Vagina (tissue), 2 donors: Measurements from ENCODE around the gene PITRM1. TPM values are rescaled to one million over a fixed set of nuclear protein-coding genes. Genes with fewer than 3 reads are reported as not detected.

Experiments
- DNase-seq, 2 donors: peaks; one replicate each; pipeline ENCODE4 v3.0.0-alpha.2; 2017; ENCODE audit errors: extremely low spot score in 2 of 2
- H3K27ac ChIP-seq: fragments of 200-600 bp; sonication (generic); one replicate; pipeline ENCODE4 v1.5.1; 2019
- H3K27me3 ChIP-seq: fragments of 200-600 bp; sonication (generic); one replicate; pipeline ENCODE4 v1.5.1; 2019
- H3K36me3 ChIP-seq, 2 donors: fragments of 200-600 bp; sonication (generic); one replicate each; pipeline ENCODE4 v1.5.1; 2017 to 2019
- H3K4me1 ChIP-seq: fragments of 200-600 bp; sonication (generic); one replicate; pipeline ENCODE4 v1.5.1; 2019
- H3K4me3 ChIP-seq, 2 donors: fragments of 200-600 bp; sonication (generic); 1 replicate in 1 of 2; 2 replicates in 1 of 2; pipeline ENCODE4 v1.5.1; 2016 to 2019
- H3K9me3 ChIP-seq: fragments of 200-600 bp; sonication (generic); one replicate; pipeline ENCODE4 v1.5.1; 2019
- POLR2A ChIP-seq, 2 donors: fragments of 450-650 bp; IDR thresholded peaks; one replicate each; pipeline ENCODE4 v1.6.1; 2017; ENCODE audit warnings: antibody characterized with exemption in 2 of 2, mild to moderate bottlenecking in 2 of 2, moderate library complexity in 2 of 2
- POLR2AphosphoS5 ChIP-seq, 2 donors: sonication (generic); formaldehyde crosslinking; IDR thresholded peaks; one replicate each; pipeline ENCODE4 v1.9.0; 2017; ENCODE audit warnings: antibody characterized with exemption in 2 of 2, mild to moderate bottlenecking in 2 of 2, low read depth in 1 of 2; ENCODE audit not compliant: insufficient read depth in 1 of 2
- intact Hi-C: fragments of 100-400 bp; cut with DNase I; formaldehyde crosslinking; loops from one replicate; pipeline ENCODE4 v1.15.1; 2023
- total RNA-seq: library from RNA; depleted of rRNA; stranded (reverse); fragments of >200 nt; gene quantifications from one replicate; pipeline ENCODE4 v1.2.3, GENCODE V29; 2016
- TF ChIP-seq, protein P1 (sequence below), 3 experiments: fragments of 450-650 bp in 2 of 3; fragments of 200-600 bp in 1 of 3; sonication (generic) in 1 of 3; IDR thresholded peaks; one replicate each; pipeline ENCODE4 v1.5.1; 2017 to 2019; ENCODE audit warnings: antibody characterized with exemption in 3 of 3, mild to moderate bottlenecking in 2 of 3, moderate library complexity in 2 of 3

PITRM1 gene
- total RNA-seq, 1 donor from 2014 or later, result 58.9 TPM

DNA sequence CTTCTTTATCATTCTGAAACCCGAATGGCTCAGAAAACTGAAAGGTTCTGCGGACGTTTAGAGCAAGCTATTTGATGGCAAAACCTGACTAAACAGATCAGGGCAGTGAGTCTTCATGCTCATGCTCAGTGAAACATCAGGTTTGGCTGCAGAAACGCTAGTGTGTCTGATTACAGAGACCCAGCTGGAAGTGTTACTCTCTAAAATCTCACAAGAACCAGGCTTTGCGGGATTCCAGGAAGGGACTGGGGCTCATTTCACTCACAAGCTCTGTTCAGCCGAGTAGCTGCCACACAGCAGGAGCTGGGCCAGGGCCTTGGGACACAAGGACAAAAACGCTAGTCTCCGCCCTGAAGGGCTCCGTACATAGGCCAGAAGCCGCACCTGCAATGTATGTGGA, 2.9 kb downstream of the PITRM1 start:
- peaks cover 0 to 55% of the 10 kb centered on the region in 2 donors for H3K36me3 ChIP-seq
- no peak for DNase-seq

DNA sequence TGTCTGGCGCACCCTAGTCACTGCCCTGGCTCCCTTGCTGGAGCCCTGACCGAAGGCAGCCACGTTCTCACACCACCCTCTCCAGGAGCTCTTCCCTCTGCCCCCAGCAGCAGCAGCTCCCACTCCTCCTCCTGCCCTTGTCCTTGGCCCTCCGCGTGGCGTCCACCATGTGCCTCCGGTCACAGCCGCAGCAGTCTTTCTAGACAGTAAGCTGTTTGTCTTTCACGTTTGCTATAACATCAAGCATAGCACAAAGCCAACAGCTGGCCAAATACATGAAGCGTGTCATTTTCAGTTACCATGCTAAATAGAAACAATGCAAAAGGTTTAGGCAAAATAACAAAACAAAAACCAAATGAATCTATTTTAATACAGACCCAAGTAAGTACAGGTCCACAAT, 3.3 kb downstream of the PITRM1 start:
- Histone ChIP-seq H3K36me3 (peaks cover 0 to 59% of the 10 kb centered on the region in 2 donors), H3K4me3 (no peak overlapping the region), H3K27ac (no peak overlapping the region), H3K4me1 (peaks cover 15% of the 10 kb centered on the region), H3K27me3 (no peaks in the 10 kb centered on the region), H3K9me3 (no peaks in the 10 kb centered on the region)
- DNase-seq, result no peak
- no peak for TF ChIP-seq POLR2A (IDR thresholded peaks at IDR 0.05)
- no peak for TF ChIP-seq POLR2AphosphoS5 (IDR thresholded peaks at IDR 0.05; ENCODE audit: insufficient read depth in 1 of 2, low read depth in 1 of 2)
- TF ChIP-seq, protein P1, sequence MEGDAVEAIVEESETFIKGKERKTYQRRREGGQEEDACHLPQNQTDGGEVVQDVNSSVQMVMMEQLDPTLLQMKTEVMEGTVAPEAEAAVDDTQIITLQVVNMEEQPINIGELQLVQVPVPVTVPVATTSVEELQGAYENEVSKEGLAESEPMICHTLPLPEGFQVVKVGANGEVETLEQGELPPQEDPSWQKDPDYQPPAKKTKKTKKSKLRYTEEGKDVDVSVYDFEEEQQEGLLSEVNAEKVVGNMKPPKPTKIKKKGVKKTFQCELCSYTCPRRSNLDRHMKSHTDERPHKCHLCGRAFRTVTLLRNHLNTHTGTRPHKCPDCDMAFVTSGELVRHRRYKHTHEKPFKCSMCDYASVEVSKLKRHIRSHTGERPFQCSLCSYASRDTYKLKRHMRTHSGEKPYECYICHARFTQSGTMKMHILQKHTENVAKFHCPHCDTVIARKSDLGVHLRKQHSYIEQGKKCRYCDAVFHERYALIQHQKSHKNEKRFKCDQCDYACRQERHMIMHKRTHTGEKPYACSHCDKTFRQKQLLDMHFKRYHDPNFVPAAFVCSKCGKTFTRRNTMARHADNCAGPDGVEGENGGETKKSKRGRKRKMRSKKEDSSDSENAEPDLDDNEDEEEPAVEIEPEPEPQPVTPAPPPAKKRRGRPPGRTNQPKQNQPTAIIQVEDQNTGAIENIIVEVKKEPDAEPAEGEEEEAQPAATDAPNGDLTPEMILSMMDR (IDR thresholded peaks at IDR 0.05), result no peak
- intact Hi-C loops, result no loop called here

More for the DNA sequence above, 2.9 kb downstream of the PITRM1 start:
- Histone ChIP-seq H3K9me3 (no peaks in the 10 kb centered on the region), H3K4me3 (no peak overlapping the region), H3K4me1 (peaks cover 15% of the 10 kb centered on the region), H3K27me3 (no peaks in the 10 kb centered on the region), H3K27ac (no peak overlapping the region)
- intact Hi-C loops, result no loop called here
- no peak for TF ChIP-seq POLR2AphosphoS5 (IDR thresholded peaks at IDR 0.05; ENCODE audit: insufficient read depth in 1 of 2, low read depth in 1 of 2)
- no peak for TF ChIP-seq POLR2A (IDR thresholded peaks at IDR 0.05)
- TF ChIP-seq, protein P1 (IDR thresholded peaks at IDR 0.05), result no peak

DNA sequence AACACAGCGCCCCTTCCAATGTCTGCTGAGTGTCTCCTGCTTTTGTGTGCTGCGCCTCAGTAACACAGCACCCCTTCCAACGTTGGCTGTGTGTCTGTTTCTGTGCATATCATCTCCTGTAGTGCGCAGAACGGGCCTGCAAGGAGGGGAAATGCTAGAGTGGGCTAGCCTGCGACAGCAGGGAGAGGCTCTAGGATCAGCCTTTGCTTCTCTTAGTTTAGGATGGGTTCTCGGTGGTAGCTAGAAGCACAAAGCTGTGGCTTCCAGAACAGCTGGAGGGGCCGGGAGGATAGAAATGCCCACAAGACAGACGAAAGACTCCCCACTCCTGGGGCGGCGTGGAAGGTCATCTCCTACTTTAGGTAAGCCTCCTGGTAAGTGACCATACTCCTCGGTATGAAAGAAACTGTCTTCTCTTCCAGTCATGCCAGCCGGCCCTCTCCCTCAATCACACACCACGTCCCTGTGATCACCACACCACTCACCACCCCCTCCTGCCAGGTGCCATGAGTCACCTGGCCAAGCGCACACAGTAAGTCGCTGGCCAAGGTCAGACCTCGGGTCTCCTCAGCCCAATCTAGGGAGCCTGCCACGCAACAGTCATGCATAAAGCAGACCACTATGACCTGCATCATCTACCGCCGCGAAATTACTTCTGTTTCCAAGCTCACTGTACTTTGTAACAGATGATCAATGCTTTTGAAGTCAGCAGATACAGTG, 4.8 kb downstream of the PITRM1 start:
- H3K9me3 ChIP-seq, result no peaks in the 10 kb centered on the region
- H3K36me3 ChIP-seq, result peaks cover 2 to 74% of the 10 kb centered on the region in 2 donors
- intact Hi-C loops, result no loop called here
- peaks cover 15% of the 10 kb centered on the region for H3K4me1 ChIP-seq
- H3K4me3 ChIP-seq, result no peak overlapping the region
- TF ChIP-seq, protein P1 (IDR thresholded peaks at IDR 0.05), result no peak
- no peak for TF ChIP-seq POLR2A (IDR thresholded peaks at IDR 0.05)
- TF ChIP-seq POLR2AphosphoS5 (IDR thresholded peaks at IDR 0.05; ENCODE audit: insufficient read depth in 1 of 2, low read depth in 1 of 2), result no peak
- H3K27ac ChIP-seq, result no peak overlapping the region
- no peak for DNase-seq
- no peaks in the 10 kb centered on the region for H3K27me3 ChIP-seq

DNA sequence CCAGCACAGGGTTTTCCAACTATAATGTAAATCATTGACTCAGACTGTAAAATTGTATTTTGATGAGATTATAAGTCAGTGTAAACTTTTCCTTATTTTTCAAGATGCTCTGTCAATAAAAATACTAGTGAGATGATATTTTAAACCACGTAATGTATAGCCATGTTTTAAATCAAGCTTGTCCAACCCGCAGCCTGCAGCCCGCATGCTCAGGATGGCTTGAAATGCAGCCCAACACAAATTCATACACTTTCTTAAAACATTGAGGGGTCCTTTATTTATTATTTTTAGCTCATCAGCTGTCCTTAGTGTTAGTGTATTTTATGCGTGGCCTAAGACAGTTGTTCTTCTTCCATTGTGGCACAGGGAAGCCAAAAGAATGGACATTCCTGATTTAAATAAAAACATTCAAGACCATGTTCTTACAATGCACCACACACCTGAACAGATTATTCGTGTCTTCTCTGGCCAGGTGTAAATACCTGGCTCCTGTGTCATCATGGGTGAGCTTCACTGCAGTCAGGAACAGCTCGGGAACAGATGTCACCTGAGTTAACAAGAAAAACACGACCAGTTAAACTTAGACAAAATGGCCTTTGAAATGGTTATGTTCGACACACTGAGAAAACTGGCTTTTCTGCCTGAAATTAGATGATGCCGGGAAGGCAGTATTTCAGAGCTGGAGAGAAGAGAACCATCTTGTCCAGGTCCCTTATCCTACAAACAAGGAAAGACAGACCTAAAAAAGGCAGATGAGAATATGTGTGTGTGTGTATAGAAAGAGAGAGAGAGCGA, 5.9 kb downstream of the PITRM1 start:
- TF ChIP-seq POLR2A (IDR thresholded peaks at IDR 0.05) (no peak), POLR2AphosphoS5 (IDR thresholded peaks at IDR 0.05; ENCODE audit: insufficient read depth in 1 of 2, low read depth in 1 of 2) (no peak)
- TF ChIP-seq, protein P1 (IDR thresholded peaks at IDR 0.05), result no peak
- Histone ChIP-seq H3K4me1 (peaks cover 12% of the 10 kb centered on the region), H3K9me3 (no peaks in the 10 kb centered on the region), H3K27ac (no peak overlapping the region), H3K36me3 (peaks cover 2 to 79% of the 10 kb centered on the region in 2 donors), H3K27me3 (no peaks in the 10 kb centered on the region), H3K4me3 (no peak overlapping the region)
- no peak for DNase-seq
- intact Hi-C loops, result no loop called here
